Prostate gland (tissue), 2 donors: ENCODE results near the gene MLLT6.
A peak's percentile ranks its signal among the peaks of the same experiment; 100 is the strongest.

Experiments
- CTCF ChIP-seq, 4 experiments: fragments of 200-600 bp in 2 of 4; fragments of 450-650 bp in 2 of 4; sonication (generic) in 2 of 4; IDR thresholded peaks; 1 replicate in 3 of 4; 2 replicates in 1 of 4; pipeline ENCODE4 v1.5.1; 2016 to 2019; ENCODE audit warnings: antibody characterized with exemption in 4 of 4, mild to moderate bottlenecking in 2 of 4, moderate library complexity in 2 of 4
- POLR2A ChIP-seq: fragments of 450-650 bp; IDR thresholded peaks from one replicate; pipeline ENCODE4 v1.6.1; 2016; ENCODE audit warnings: antibody characterized with exemption, mild to moderate bottlenecking

- TF ChIP-seq CTCF (IDR thresholded peaks at IDR 0.05) (peak; percentile 68 to 99 (median 90)), POLR2A (no peak)
These were observed 28.2 kb upstream of the MLLT6 start for GRCh38 chr17:38676706-38677504.
